ENCODE measurements around the gene DDX60.

GRCh38 chr4:168220893-168221292, 97.7 kb downstream of the DDX60 start:
- TF ChIP-seq, protein P1, sequence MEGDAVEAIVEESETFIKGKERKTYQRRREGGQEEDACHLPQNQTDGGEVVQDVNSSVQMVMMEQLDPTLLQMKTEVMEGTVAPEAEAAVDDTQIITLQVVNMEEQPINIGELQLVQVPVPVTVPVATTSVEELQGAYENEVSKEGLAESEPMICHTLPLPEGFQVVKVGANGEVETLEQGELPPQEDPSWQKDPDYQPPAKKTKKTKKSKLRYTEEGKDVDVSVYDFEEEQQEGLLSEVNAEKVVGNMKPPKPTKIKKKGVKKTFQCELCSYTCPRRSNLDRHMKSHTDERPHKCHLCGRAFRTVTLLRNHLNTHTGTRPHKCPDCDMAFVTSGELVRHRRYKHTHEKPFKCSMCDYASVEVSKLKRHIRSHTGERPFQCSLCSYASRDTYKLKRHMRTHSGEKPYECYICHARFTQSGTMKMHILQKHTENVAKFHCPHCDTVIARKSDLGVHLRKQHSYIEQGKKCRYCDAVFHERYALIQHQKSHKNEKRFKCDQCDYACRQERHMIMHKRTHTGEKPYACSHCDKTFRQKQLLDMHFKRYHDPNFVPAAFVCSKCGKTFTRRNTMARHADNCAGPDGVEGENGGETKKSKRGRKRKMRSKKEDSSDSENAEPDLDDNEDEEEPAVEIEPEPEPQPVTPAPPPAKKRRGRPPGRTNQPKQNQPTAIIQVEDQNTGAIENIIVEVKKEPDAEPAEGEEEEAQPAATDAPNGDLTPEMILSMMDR (IDR thresholded peaks at IDR 0.05; ENCODE audit: insufficient read depth, low read length, poor library complexity, severe bottlenecking): no peak
- TF ChIP-seq EZH2phosphoT487 (conservative IDR thresholded peaks at IDR 0.05; ENCODE audit: low read length): no peak
